K562 (cell line): ENCODE results near the gene OOSP2.

Experiments
- CTCF ChIP-seq, 3 experiments: IDR thresholded peaks in 2 of 3; conservative IDR thresholded peaks in 1 of 3; 2 replicates each; pipeline ENCODE4 v1.5.1; 2011 to 2012; ENCODE audit warnings: low read length in 3 of 3, mild to moderate bottlenecking in 3 of 3, control low read depth in 2 of 3, improper control_type of control experiment in 1 of 3, inconsistent platforms in 1 of 3, low read depth in 1 of 3, mixed read lengths in 1 of 3, moderate library complexity in 1 of 3; ENCODE audit not compliant: insufficient read depth in 2 of 3
- ELF4 ChIP-seq: fragments of 450-650 bp; formaldehyde crosslinking; IDR thresholded peaks from 2 replicates; pipeline ENCODE4 v1.4.0; 2022; ENCODE audit warnings: missing genetic modification characterization
- JUND ChIP-seq, 2 experiments: IDR thresholded peaks; 2 replicates in 1 of 2; 3 replicates in 1 of 2; pipeline ENCODE4 v1.6.1; 2011; ENCODE audit warnings: borderline replicate concordance in 2 of 2, low read depth in 2 of 2, low read length in 2 of 2, improper control_type of control experiment in 1 of 2, missing biosample characterization in 1 of 2, missing genetic modification characterization in 1 of 2, missing genetic modification reagents in 1 of 2
- MBD1 ChIP-seq: fragments of 250-450 bp; sonication (Bioruptor Pico); IDR thresholded peaks from 2 replicates; pipeline ENCODE4 v1.8.0; 2022; ENCODE audit warnings: inconsistent platforms
- RBM22 ChIP-seq: fragments of 200-400 bp; formaldehyde crosslinking; IDR thresholded peaks from 2 replicates; pipeline ENCODE4 v1.6.1; 2018; ENCODE audit warnings: low read length, low read depth; ENCODE audit not compliant: poor library complexity, severe bottlenecking
- TGIF2 ChIP-seq: sonication (generic); formaldehyde crosslinking; IDR thresholded peaks from 2 replicates; pipeline ENCODE4 v1.8.1; 2022; ENCODE audit warnings: mild to moderate bottlenecking, missing genetic modification reagents, moderate library complexity

GRCh38 chr11:60077981-60078380 is 37.8 kb downstream of the OOSP2 start:
- TF ChIP-seq ELF4 (CRISPR knock-in tag): no peak
- no peak for TF ChIP-seq JUND (IDR thresholded peaks at IDR 0.05; ENCODE audit: borderline replicate concordance, low read depth, low read length)
- no peak for TF ChIP-seq JUND (tag; IDR thresholded peaks at IDR 0.05; ENCODE audit: borderline replicate concordance, low read depth, low read length)
- no peak for TF ChIP-seq TGIF2 (CRISPR knock-in tag)
- TF ChIP-seq CTCF (IDR thresholded peaks at IDR 0.05 in 2 of 3, conservative IDR thresholded peaks at IDR 0.05 in 1 of 3; ENCODE audit: insufficient read depth in 2 of 3, low read depth in 1 of 3, low read length in 3 of 3): no peak
- no peak for TF ChIP-seq MBD1
- no peak for TF ChIP-seq RBM22
